Kidney (tissue), 14 donors: ENCODE data around the gene SFXN5. TPM values are rescaled to one million over a fixed set of nuclear protein-coding genes. Genes with fewer than 3 reads are reported as not detected.

Experiments
- DNase-seq, 5 donors: peaks; one replicate each; pipeline ENCODE4 v3.0.0-alpha.2; 2013 to 2020
- FAIRE-seq: peaks from 2 replicates; lab custom pipeline; 2012; peaks lifted over from hg19 to GRCh38; lab: Jason Lieb, UNC
- H3K27ac ChIP-seq, 2 donors: one replicate each; pipeline ENCODE4 v1.7.0; 2013; ENCODE audit warnings: low read depth in 2 of 2, low read length in 2 of 2, inconsistent platforms in 1 of 2
- H3K27me3 ChIP-seq: one replicate; pipeline ENCODE4 v1.7.1; 2013; ENCODE audit warnings: low read length, inconsistent platforms; ENCODE audit not compliant: control insufficient read depth, insufficient read depth
- H3K36me3 ChIP-seq, 3 donors: one replicate each; pipeline versions ENCODE4 v1.7.0 to v1.7.1; 2013; ENCODE audit warnings: low read length in 3 of 3, control low read depth in 1 of 3, inconsistent platforms in 1 of 3; ENCODE audit not compliant: insufficient read depth in 3 of 3, control insufficient read depth in 2 of 3
- H3K4me1 ChIP-seq, 3 donors: one replicate each; pipeline versions ENCODE4 v1.7.0 to v1.7.1; 2013; ENCODE audit warnings: low read length in 3 of 3, inconsistent platforms in 1 of 3, low read depth in 1 of 3; ENCODE audit not compliant: control insufficient read depth in 2 of 3, insufficient read depth in 2 of 3
- H3K4me3 ChIP-seq, 3 donors: one replicate each; pipeline versions ENCODE4 v1.7.0 to v1.8.1; 2013; ENCODE audit warnings: low read length in 3 of 3, control low read depth in 1 of 3, inconsistent platforms in 1 of 3
- H3K9ac ChIP-seq, 3 donors: one replicate each; pipeline versions ENCODE4 v1.7.0 to v1.7.1; 2013; ENCODE audit warnings: low read length in 3 of 3, control low read depth in 1 of 3, inconsistent platforms in 1 of 3
- H3K9me3 ChIP-seq, 3 donors: one replicate each; pipeline versions ENCODE4 v1.7.0 to v1.7.1; 2013; ENCODE audit warnings: low read length in 3 of 3, control low read depth in 1 of 3, inconsistent platforms in 1 of 3; ENCODE audit not compliant: control insufficient read depth in 2 of 3, insufficient read depth in 1 of 3
- CTCF ChIP-seq: IDR thresholded peaks from 3 replicates; pipeline ENCODE4 v1.5.1; 2012; ENCODE audit warnings: mild to moderate bottlenecking, moderate library complexity, borderline replicate concordance; ENCODE audit not compliant: insufficient read depth; ENCODE audit errors: extremely low read depth
- intact Hi-C: fragments of 100-400 bp; cut with DNase I; formaldehyde crosslinking; loops from one replicate; pipeline ENCODE4 v1.11.1; 2022
- polyA plus RNA-seq: library from polyadenylated mRNA; stranded (reverse); fragments of 350-450 nt; fragmentation: Illumina TruSeq; extraction: RNeasy Lipid Tissue Mini Kit (QIAGEN cat#74804); gene quantifications from one replicate; pipeline ENCODE4 v1.2.3, GENCODE V29; 2014; ENCODE audit warnings: low read depth, low replicate concordance; ENCODE audit not compliant: insufficient read depth
- total RNA-seq: library from RNA; stranded (reverse); fragmentation: NEBNext Ultra II Directional; extraction: Animal tissue kit (Norgen Biotek cat#: 25700); gene quantifications from one replicate; pipeline ENCODE4 v1.2.1, GENCODE V29; 2021
- donor health status: control.
- donor health status: control.
- donor health status: control.
- donor health status: control.
- donor health status: control.
- donor health status: DM: yes; HTN: yes; CAD: no.
- donor health status: Normal renal cell carcinoma (clear cell type).

SFXN5 gene
- total and polyA plus RNA-seq, 2 donors from 2014 or later: 21.4 to 35.9 TPM

DNA sequence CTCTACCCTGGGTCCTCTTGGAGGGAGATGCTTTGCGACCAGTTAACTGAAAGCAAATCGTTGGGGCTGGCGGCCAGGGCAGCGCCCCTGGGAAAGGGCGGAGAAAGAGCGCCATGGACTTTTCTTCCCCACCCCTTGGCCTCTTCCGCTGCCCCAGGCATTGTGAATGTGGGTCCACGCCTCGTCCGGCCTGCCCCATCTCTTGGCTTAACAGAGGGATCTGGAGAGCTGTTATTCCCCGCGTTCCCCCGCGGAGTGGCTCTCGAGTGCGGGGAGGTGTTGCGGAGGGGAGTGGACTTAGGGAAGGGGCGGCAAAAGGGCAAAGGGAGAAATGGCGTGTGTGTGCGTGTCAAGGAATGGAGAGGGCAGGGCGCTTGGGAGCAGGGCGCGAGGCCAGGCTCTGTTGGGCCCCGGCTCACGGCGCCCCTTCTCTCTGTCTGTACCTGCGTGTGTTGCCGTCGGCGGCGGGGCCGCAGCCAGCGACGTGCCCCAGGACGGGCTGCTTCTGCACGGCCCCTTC is 147.6 kb downstream of the SFXN5 start:
- FAIRE-seq (no peak), DNase-seq (peak in 1 of 5 donors; percentile 43)
- H3K36me3 ChIP-seq: peaks cover 0 to 19% (median 0%) of the 10 kb centered on the region in 3 donors
- intact Hi-C loops: no loop called here
- peaks cover 0 to 3% (median 2%) of the 10 kb centered on the region in 3 donors for H3K4me1 ChIP-seq
- peak overlapping the region in 1 of 3 donors; percentile 66 for H3K4me3 ChIP-seq
- no peak for TF ChIP-seq CTCF
- H3K9me3 ChIP-seq: no peaks in the 10 kb centered on the region
- peak overlapping the region; percentile 44 to 82 for H3K27ac ChIP-seq
- H3K9ac ChIP-seq: peak overlapping the region in 1 of 3 donors; percentile 9
- H3K27me3 ChIP-seq: peaks cover 74% of the 10 kb centered on the region

DNA sequence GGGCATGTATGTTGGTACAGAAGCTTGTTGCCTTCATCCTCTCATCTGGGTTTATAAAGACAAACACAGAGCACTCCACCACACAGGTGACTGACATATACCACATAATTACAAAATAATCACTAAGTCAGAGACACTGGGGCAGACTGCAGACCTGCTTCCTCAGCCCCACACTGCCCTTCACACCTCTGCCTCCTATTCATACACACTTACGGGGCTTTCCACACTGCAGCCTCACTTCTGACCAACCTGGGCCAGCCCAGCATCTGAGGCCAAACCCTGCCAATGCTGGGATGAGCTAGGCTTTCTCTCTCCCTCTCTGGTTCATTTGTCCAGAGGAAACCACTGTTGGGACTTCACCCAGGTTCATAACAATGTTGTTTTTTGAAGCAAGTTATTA is 149.7 kb downstream of the SFXN5 start:
- no peak for FAIRE-seq

GRCh38 chr2:72921088-72921851 is 150.2 kb downstream of the SFXN5 start:
- no peak for TF ChIP-seq CTCF
- Histone ChIP-seq H3K9ac (peak overlapping the region in 2 of 3 donors; percentile 59 to 65), H3K27me3 (peaks cover 69% of the 10 kb centered on the region), H3K36me3 (peaks cover 0 to 19% (median 0%) of the 10 kb centered on the region in 3 donors), H3K4me3 (peak overlapping the region in 2 of 3 donors; percentile 66 to 71), H3K4me1 (peaks cover 0 to 6% (median 0%) of the 10 kb centered on the region in 3 donors), H3K27ac (peak overlapping the region; percentile 63 to 75), H3K9me3 (no peaks in the 10 kb centered on the region)
- FAIRE-seq (no peak), DNase-seq (peak in 1 of 5 donors; percentile 9)
- intact Hi-C loops: no loop called here

More for the DNA sequence above, 149.7 kb downstream of the SFXN5 start:
- intact Hi-C loops: no loop called here
- H3K27me3 ChIP-seq: peaks cover 70% of the 10 kb centered on the region
- peak overlapping the region in 2 of 3 donors; percentile 37 to 65 for H3K9ac ChIP-seq
- peak overlapping the region; percentile 58 to 75 for H3K27ac ChIP-seq
- no peaks in the 10 kb centered on the region for H3K9me3 ChIP-seq
- H3K4me1 ChIP-seq: peaks cover 0 to 3% (median 1%) of the 10 kb centered on the region in 3 donors
- peaks cover 0 to 19% (median 0%) of the 10 kb centered on the region in 3 donors for H3K36me3 ChIP-seq
- peak overlapping the region in 2 of 3 donors; percentile 66 to 71 for H3K4me3 ChIP-seq
- DNase-seq: peak in 1 of 5 donors; percentile 7
- no peak for TF ChIP-seq CTCF
